HepG2 (cell line): ENCODE measurements around the gene CYCS. TPM values are rescaled to one million over a fixed set of nuclear protein-coding genes. Genes with fewer than 3 reads are reported as not detected.
"Not testable (repeated sequence)": the region's sequence is repeated elsewhere in the genome, so short reads cannot be mapped to it uniquely, and the experiment has no call there.

ENCODE experiments used
- ATAC-seq: fragments of 200-7000 bp; cut with Tn5 transposase; 3 replicates; pipeline ENCODE4 v1.9.1; 2020; ENCODE audit warnings: mild to moderate bottlenecking, moderate library complexity
- BruUV-seq: library from RNA; stranded (reverse); fragments of 400-500 nt; replicated peaks from 2 replicates; lab custom pipeline; 2021; lab: Mats Ljungman, UMichigan
- CTCF ChIA-PET: fragments of 300-600 bp; formaldehyde crosslinking; extraction: SDS; loops from one replicate; lab custom pipeline; 2021; ENCODE audit warnings: low total read pairs, inconsistent platforms, low intra/inter-chr PET ratio; lab: Yijun Ruan, JAX
- POLR2A ChIA-PET: fragments of 350-600 bp; sonication (Branson Sonifier 250); formaldehyde crosslinking; loops from one replicate; lab custom pipeline; 2020; ENCODE audit warnings: antibody characterized with exemption, inconsistent platforms; lab: Yijun Ruan, JAX
- DNase-seq: peaks from one replicate; pipeline ENCODE4 v3.0.0-alpha.2; 2015; ENCODE audit warnings: low spot score
- FAIRE-seq: peaks from 3 replicates; lab custom pipeline; 2011; peaks lifted over from hg19 to GRCh38; lab: Jason Lieb, UNC
- H2AFZ ChIP-seq: one replicate; pipeline ENCODE4 v1.6.1; 2011; ENCODE audit warnings: low read length, inconsistent platforms
- H3K27ac ChIP-seq: fragments of 300-600 bp; 3 replicates; pipeline ENCODE4 v1.8.0; 2011; ENCODE audit warnings: mixed run types, mild to moderate bottlenecking, mixed read lengths, low read length, inconsistent platforms; ENCODE audit not compliant: insufficient read depth; ENCODE audit errors: extremely low read length
- H3K27me3 ChIP-seq, 2 experiments: fragments of 200-600 bp in 1 of 2; 2 replicates in 1 of 2; 3 replicates in 1 of 2; pipeline versions ENCODE4 v1.6.0 to v1.8.0; 2011; ENCODE audit warnings: low read length in 2 of 2, mild to moderate bottlenecking in 2 of 2, moderate library complexity in 2 of 2, inconsistent platforms in 1 of 2; ENCODE audit not compliant: insufficient read depth in 2 of 2, control insufficient read depth in 1 of 2
- H3K36me3 ChIP-seq, 2 experiments: fragments of 200-600 bp in 1 of 2; replicated peaks in 1 of 2; 2 replicates in 1 of 2; 3 replicates in 1 of 2; pipeline versions ENCODE4 v1.5.1 to v1.8.0; 2011; ENCODE audit warnings: low read length in 2 of 2, inconsistent platforms in 1 of 2; ENCODE audit not compliant: insufficient read depth in 2 of 2, control insufficient read depth in 1 of 2
- H3K4me1 ChIP-seq: 2 replicates; pipeline ENCODE4 v1.5.1; 2012; ENCODE audit warnings: low read length, inconsistent platforms; ENCODE audit not compliant: insufficient read depth
- H3K4me2 ChIP-seq: 2 replicates; pipeline ENCODE4 v1.6.0; 2011; ENCODE audit warnings: low read depth, low read length, inconsistent platforms
- H3K4me3 ChIP-seq, 3 experiments: fragments of 200-600 bp in 1 of 3; sonication (generic), shearing (Covaris generic) in 1 of 3; replicated peaks in 1 of 3; 2 replicates each; pipeline ENCODE4 v1.5.1; 2011 to 2016; ENCODE audit warnings: low read length in 3 of 3, inconsistent platforms in 2 of 3, low read depth in 2 of 3, mild to moderate bottlenecking in 2 of 3, control low read depth in 1 of 3, mixed read lengths in 1 of 3; ENCODE audit not compliant: insufficient read depth in 1 of 3
- H3K79me2 ChIP-seq: one replicate; pipeline ENCODE4 v1.6.1; 2011; ENCODE audit warnings: low read length, inconsistent platforms; ENCODE audit not compliant: insufficient read depth
- H3K9ac ChIP-seq: 2 replicates; pipeline ENCODE4 v1.6.0; 2011; ENCODE audit warnings: mild to moderate bottlenecking, low read depth, low read length, inconsistent platforms; ENCODE audit not compliant: insufficient read depth
- H3K9me3 ChIP-seq: 2 replicates; pipeline ENCODE4 v1.5.1; 2012; ENCODE audit warnings: mild to moderate bottlenecking, low read length
- H4K20me1 ChIP-seq: 2 replicates; pipeline ENCODE4 v1.6.0; 2011; ENCODE audit warnings: inconsistent platforms, mild to moderate bottlenecking, low read length, moderate library complexity; ENCODE audit not compliant: insufficient read depth
- KMT2A ChIP-seq: sonication (generic); formaldehyde crosslinking; IDR thresholded peaks from 2 replicates; pipeline ENCODE4 v1.4.0; 2020; ENCODE audit warnings: missing genetic modification reagents
- ZFP41 ChIP-seq: sonication (generic); formaldehyde crosslinking; IDR thresholded peaks from 2 replicates; pipeline ENCODE4 v1.4.0; 2020; ENCODE audit warnings: mild to moderate bottlenecking, missing genetic modification reagents, borderline replicate concordance
- WGBS: methylation state at CpG from one replicate; pipeline ENCODE4 v1.1.6; 2017; ENCODE audit warnings: low lambda C conversion rate; 5-methylcytosine and 5-hydroxymethylcytosine counted together
- in situ Hi-C: cut with HindIII; loops from 2 replicates; pipeline ENCODE4 v1.10.0; 2017; ENCODE audit warnings: low pct_unique_long_range_greater_than_20kb; ENCODE audit not compliant: extremely low pct_ligation_motif_present
- intact Hi-C: fragments of 100-400 bp; cut with micrococcal nuclease; formaldehyde crosslinking; loops from one replicate; pipeline ENCODE4 v1.10.0; 2022; ENCODE audit not compliant: unreplicated experiment
- polyA plus RNA-seq, 8 experiments: library from polyadenylated mRNA; depleted of rRNA in 3 of 8; stranded (reverse) in 7 of 8; unstranded in 1 of 8; fragments of >200 nt; fragmentation: Illumina TruSeq in 4 of 8; extraction: Trizol in 4 of 8; gene quantifications; 2 replicates each; pipeline versions ENCODE4 v1.2.1 to v1.2.3, GENCODE V29; 2011 to 2016; ENCODE audit warnings: low read depth in 4 of 8, missing spikeins in 1 of 8, mixed read lengths in 1 of 8; ENCODE audit not compliant: insufficient read depth in 1 of 8
- total RNA-seq, 5 experiments: library from RNA; depleted of rRNA; stranded (reverse); fragments of >200 nt; fragmentation: Illumina TruSeq; extraction: Trizol; gene quantifications; 2 replicates each; pipeline ENCODE4 v1.2.3, GENCODE V29; 2016; ENCODE audit warnings: low read depth in 1 of 5
- TF ChIP-seq, protein P1 (sequence below): IDR thresholded peaks from 2 replicates; pipeline ENCODE4 v1.6.1; 2012; ENCODE audit warnings: low read depth, low read length, improper control_type of control experiment

Gene CYCS
- total and polyA plus RNA-seq, 2 of the 13 experiments (the other 11 are each of a cell fraction or from before 2014, with no cell fraction given) = 35.9 to 202 TPM

DNA sequence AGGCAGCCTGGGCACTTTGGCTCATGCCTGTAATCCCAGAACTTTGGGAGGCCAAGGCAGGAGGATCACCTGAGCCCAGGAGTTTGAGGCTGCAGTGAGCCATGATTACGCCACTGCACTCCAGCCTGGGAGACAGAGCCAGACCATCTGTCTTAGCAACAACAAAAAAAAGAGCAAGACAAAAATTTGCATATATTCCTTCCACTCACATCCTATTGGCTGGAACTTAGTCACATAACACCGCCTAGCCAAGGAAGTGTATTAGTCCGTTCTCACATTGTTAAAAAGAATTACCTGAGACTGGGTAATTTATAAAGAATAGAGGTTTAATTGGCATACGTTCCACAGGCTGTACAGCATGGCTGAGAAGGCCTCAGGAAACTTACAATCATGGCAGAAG, 43.0 kb downstream of the CYCS start:
- BruUV-seq, H3K4me1 ChIP-seq, FAIRE-seq: not testable (repeated sequence)

DNA sequence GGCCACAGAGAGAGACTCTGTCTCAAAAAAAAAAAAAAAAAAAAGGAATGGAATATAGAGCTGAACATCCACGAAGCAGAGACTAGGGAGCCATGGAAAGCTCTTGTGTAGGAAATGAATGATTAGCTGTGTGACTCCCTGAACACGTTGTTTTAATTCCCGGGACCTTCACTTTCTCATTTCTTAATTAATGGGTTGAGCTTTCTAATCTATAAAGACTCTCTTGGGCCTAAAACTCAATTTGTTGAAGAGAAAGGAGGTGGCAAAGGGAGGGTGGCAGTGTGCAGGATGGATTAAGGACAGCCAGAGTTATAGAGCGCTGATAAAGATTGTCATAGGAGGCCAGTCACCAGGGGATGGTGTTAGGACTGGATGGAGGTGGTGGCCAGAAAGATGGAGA, 48.0 kb downstream of the CYCS start:
- in situ Hi-C loops = loop anchor here (10.0 kb wide), 1 partner anchor 172 kb away; no protein-coding TSS in a partner anchor
- H3K4me3 ChIP-seq = no peak overlapping the region

More for the DNA sequence above, 43.0 kb downstream of the CYCS start:
- H3K27me3 ChIP-seq, POLR2A ChIA-PET, H3K9me3 ChIP-seq, H2AFZ ChIP-seq, H3K79me2 ChIP-seq, H3K36me3 ChIP-seq, H3K4me3 ChIP-seq, CTCF ChIA-PET, in situ Hi-C loops, ATAC-seq, H3K9ac ChIP-seq, H4K20me1 ChIP-seq, DNase-seq, intact Hi-C loops, H3K4me2 ChIP-seq, H3K27ac ChIP-seq: not testable (repeated sequence)
- 56% methylated on average over 4 of the region's 4 CpGs for WGBS

More for the DNA sequence above, 48.0 kb downstream of the CYCS start:
- no peak overlapping the region for H2AFZ ChIP-seq
- no peaks in the 10 kb centered on the region for H3K36me3 ChIP-seq
- no peak overlapping the region for H3K4me2 ChIP-seq
- no peaks in the 10 kb centered on the region for H3K79me2 ChIP-seq
- no peak overlapping the region for H3K9ac ChIP-seq
- no peak overlapping the region for H3K27ac ChIP-seq
- no peak for TF ChIP-seq ZFP41 (CRISPR knock-in tag)
- TF ChIP-seq, protein P1, sequence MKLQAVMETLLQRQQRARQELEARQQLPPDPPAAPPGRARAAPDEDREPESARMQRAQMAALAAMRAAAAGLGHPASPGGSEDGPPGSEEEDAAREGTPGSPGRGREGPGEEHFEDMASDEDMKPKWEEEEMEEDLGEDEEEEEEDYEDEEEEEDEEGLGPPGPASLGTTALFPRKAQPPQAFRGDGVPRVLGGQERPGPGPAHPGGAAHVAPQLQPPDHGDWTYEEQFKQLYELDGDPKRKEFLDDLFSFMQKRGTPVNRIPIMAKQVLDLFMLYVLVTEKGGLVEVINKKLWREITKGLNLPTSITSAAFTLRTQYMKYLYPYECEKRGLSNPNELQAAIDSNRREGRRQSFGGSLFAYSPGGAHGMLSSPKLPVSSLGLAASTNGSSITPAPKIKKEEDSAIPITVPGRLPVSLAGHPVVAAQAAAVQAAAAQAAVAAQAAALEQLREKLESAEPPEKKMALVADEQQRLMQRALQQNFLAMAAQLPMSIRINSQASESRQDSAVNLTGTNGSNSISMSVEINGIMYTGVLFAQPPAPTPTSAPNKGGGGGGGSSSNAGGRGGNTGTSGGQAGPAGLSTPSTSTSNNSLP = no peak
- no peak for TF ChIP-seq KMT2A (CRISPR knock-in tag)
- H3K27me3 ChIP-seq = peaks cover 0 to 4% of the 10 kb centered on the region in 2 experiments; a peak in 1 of 5 replicates
- no peak for DNase-seq
- no peak for FAIRE-seq
- H3K9me3 ChIP-seq = no peaks in the 10 kb centered on the region
- ATAC-seq = no peak
- ChIA-PET POLR2A (interaction anchor here (0.7 kb wide), 1 partner anchor 76 kb away, joined by 3 read pairs; no protein-coding TSS in a partner anchor), CTCF (no interaction called here)
- 50% methylated on average over 4 of the region's 4 CpGs for WGBS
- peaks cover 14% of the 10 kb centered on the region for H3K4me1 ChIP-seq
- intact Hi-C loops = no loop called here
- BruUV-seq = no TSS peak
- no peaks in the 10 kb centered on the region for H4K20me1 ChIP-seq
